K562 (cell line): ENCODE results near the gene CLEC10A. TPM values are rescaled to one million over a fixed set of nuclear protein-coding genes. Genes with fewer than 3 reads are reported as not detected.

ENCODE experiments used
- ATAC-seq: fragments of 200-7000 bp; cut with Tn5 transposase; 3 replicates; pipeline ENCODE4 v1.9.1; 2020; ENCODE audit warnings: moderate library complexity
- BruUV-seq: library from RNA; stranded (reverse); fragments of 400-500 nt; replicated peaks from 2 replicates; lab custom pipeline; 2021; lab: Mats Ljungman, UMichigan
- CTCF ChIA-PET: fragments of 300-600 bp; formaldehyde crosslinking; extraction: SDS; loops from one replicate; lab custom pipeline; 2021; ENCODE audit warnings: low intra/inter-chr PET ratio; lab: Yijun Ruan, JAX
- POLR2A ChIA-PET: fragments of 300-600, 350-650 bp; sonication (Branson Sonifier 250); formaldehyde crosslinking; extraction: SDS; loops from one replicate; lab custom pipeline; 2021; ENCODE audit warnings: antibody characterized with exemption, inconsistent platforms; lab: Yijun Ruan, JAX
- DNase-seq, 4 experiments: peaks; one replicate each; pipeline versions ENCODE4 v3.0.0 to v3.0.0-alpha.2; 2011 to 2018; ENCODE audit warnings: low spot score in 3 of 4, mixed read lengths in 3 of 4; ENCODE audit errors: extremely low read depth in 1 of 4
- FAIRE-seq: peaks from 2 replicates; lab custom pipeline; 2011; peaks lifted over from hg19 to GRCh38; lab: Jason Lieb, UNC
- H2AFZ ChIP-seq: 2 replicates; pipeline ENCODE4 v1.6.0; 2011; ENCODE audit warnings: low read depth, low read length, control low read depth, inconsistent platforms
- H3K27ac ChIP-seq: fragments of 200-600 bp; 3 replicates; pipeline ENCODE4 v1.8.0; 2011; ENCODE audit warnings: low read depth, mild to moderate bottlenecking, control low read depth, inconsistent platforms, low read length, moderate library complexity, mixed read lengths; ENCODE audit errors: extremely low read depth
- H3K27me3 ChIP-seq, 2 experiments: fragments of 300-600 bp in 1 of 2; 2 replicates in 1 of 2; 3 replicates in 1 of 2; pipeline versions ENCODE4 v1.6.0 to v1.8.0; 2011; ENCODE audit warnings: inconsistent platforms in 2 of 2, low read length in 2 of 2, mild to moderate bottlenecking in 1 of 2, mixed read lengths in 1 of 2, moderate library complexity in 1 of 2; ENCODE audit not compliant: control insufficient read depth in 2 of 2, insufficient read depth in 2 of 2
- H3K36me3 ChIP-seq: fragments of 300-600 bp; 3 replicates; pipeline ENCODE4 v1.8.0; 2011; ENCODE audit warnings: mild to moderate bottlenecking, low read length, inconsistent platforms; ENCODE audit not compliant: control insufficient read depth, insufficient read depth
- H3K4me1 ChIP-seq, 2 experiments: fragments of 200-600 bp in 1 of 2; replicated peaks in 1 of 2; 2 replicates in 1 of 2; 3 replicates in 1 of 2; pipeline versions ENCODE4 v1.5.1 to v1.8.0; 2011; ENCODE audit warnings: inconsistent platforms in 2 of 2, low read length in 2 of 2, mild to moderate bottlenecking in 1 of 2, mixed read lengths in 1 of 2, moderate library complexity in 1 of 2; ENCODE audit not compliant: control insufficient read depth in 2 of 2, insufficient read depth in 2 of 2
- H3K4me2 ChIP-seq: 2 replicates; pipeline ENCODE4 v1.6.1; 2011; ENCODE audit warnings: low read length, control low read depth, inconsistent platforms, mixed read lengths; ENCODE audit not compliant: insufficient read depth
- H3K4me3 ChIP-seq: fragments of 200-600 bp; sonication (generic), shearing (Covaris generic); 2 replicates; pipeline ENCODE4 v1.5.1; 2016; ENCODE audit warnings: control low read depth, inconsistent platforms
- H3K79me2 ChIP-seq: fragments of 200-600 bp; 3 replicates; pipeline ENCODE4 v1.8.0; 2011; ENCODE audit warnings: low read length, inconsistent platforms; ENCODE audit not compliant: control insufficient read depth, insufficient read depth
- H3K9ac ChIP-seq, 2 experiments: 2 replicates each; pipeline versions ENCODE4 v1.6.0 to v1.6.1; 2011; ENCODE audit warnings: low read depth in 2 of 2, low read length in 2 of 2, control low read depth in 1 of 2, inconsistent platforms in 1 of 2, mild to moderate bottlenecking in 1 of 2, mixed read lengths in 1 of 2; ENCODE audit not compliant: insufficient read depth in 1 of 2
- H3K9me1 ChIP-seq: one replicate; pipeline ENCODE4 v1.6.0; 2011; ENCODE audit warnings: inconsistent platforms, mild to moderate bottlenecking, low read length, moderate library complexity; ENCODE audit not compliant: control insufficient read depth, insufficient read depth
- H3K9me3 ChIP-seq: replicated peaks from 2 replicates; pipeline ENCODE4 v1.5.1; 2011; ENCODE audit warnings: low read depth, low read length, inconsistent platforms; ENCODE audit not compliant: control insufficient read depth, insufficient read depth
- H4K20me1 ChIP-seq: replicated peaks from 2 replicates; pipeline ENCODE4 v1.6.1; 2011; ENCODE audit warnings: low read length, inconsistent platforms, mixed read lengths; ENCODE audit not compliant: control insufficient read depth, insufficient read depth
- ETV5 ChIP-seq: sonication (generic); formaldehyde crosslinking; IDR thresholded peaks from 2 replicates; pipeline ENCODE4 v1.4.0; 2020; ENCODE audit warnings: low read depth, mild to moderate bottlenecking, missing genetic modification reagents
- MAFF ChIP-seq: IDR thresholded peaks from 2 replicates; pipeline ENCODE4 v1.6.1; 2012; ENCODE audit warnings: low read length, improper control_type of control experiment
- U2AF2 ChIP-seq: fragments of 200-400 bp; formaldehyde crosslinking; optimal IDR thresholded peaks from 2 replicates; pipeline ENCODE3; 2017; ENCODE audit warnings: low read depth, mild to moderate bottlenecking, low read length
- ZFPM2 ChIP-seq: fragments of 250-450 bp; sonication (Bioruptor Pico); IDR thresholded peaks from 2 replicates; pipeline ENCODE4 v1.5.1; 2022; ENCODE audit warnings: mild to moderate bottlenecking
- ZNF277 ChIP-seq: fragments of 250-450 bp; sonication (Bioruptor Pico); IDR thresholded peaks from 2 replicates; pipeline ENCODE4 v1.8.0; 2022; ENCODE audit warnings: inconsistent platforms, mild to moderate bottlenecking, moderate library complexity, borderline replicate concordance
- ZNF431 ChIP-seq: sonication (generic); formaldehyde crosslinking; IDR thresholded peaks from 2 replicates; pipeline ENCODE4 v1.8.0; 2022; ENCODE audit warnings: mild to moderate bottlenecking, missing genetic modification reagents
- WGBS: fragments of 100-300 bp; shearing (Covaris generic); methylation state at CpG from one replicate; pipeline ENCODE4 v1.1.6; 2016; ENCODE audit warnings: low coverage, mixed read lengths; ENCODE audit not compliant: insufficient coverage; ENCODE audit errors: missing lambda C conversion rate; 5-methylcytosine and 5-hydroxymethylcytosine counted together
- in situ Hi-C: fragments of 300-500 bp; cut with MboI; formaldehyde crosslinking; loops from 4 replicates; pipeline ENCODE4 v1.15.0; 2018; ENCODE audit warnings: inconsistent platforms, mixed read lengths
- intact Hi-C: fragments of 100-400 bp; cut with micrococcal nuclease; formaldehyde crosslinking; loops from 2 replicates; pipeline ENCODE4 v1.14.2; 2022
- polyA plus RNA-seq, 8 experiments: library from polyadenylated mRNA; depleted of rRNA in 4 of 8; stranded (reverse) in 5 of 8; unstranded in 3 of 8; fragments of >200 nt; fragmentation: Nextera tagmentation in 2 of 8; fragmentation: Illumina TruSeq in 1 of 8; extraction: Ambion mirVana in 2 of 8; extraction: Trizol in 1 of 8; gene quantifications; 2 replicates each; pipeline versions ENCODE4 v1.2.1 to v1.2.3, GENCODE V29; 2011 to 2014; ENCODE audit warnings: inconsistent platforms in 1 of 8, missing spikeins in 1 of 8
- total RNA-seq, 7 experiments: library from RNA; depleted of rRNA in 6 of 7; stranded (reverse); fragments of >200 nt in 6 of 7; fragmentation: Illumina TruSeq in 2 of 7; extraction: Trizol in 2 of 7; gene quantifications; 2 replicates each; pipeline versions ENCODE4 v1.2.1 to v1.2.3, GENCODE V29; 2011 to 2021; ENCODE audit warnings: low replicate concordance in 1 of 7

The CLEC10A gene
- total and polyA plus RNA-seq, 9 of the 15 experiments (the other 6 are each of a cell fraction or from before 2014, with no cell fraction given): 0.04 to 0.11 (median 0.05) TPM; not detected in 6

- Histone ChIP-seq H3K9ac (no peak overlapping the region), H3K27me3 (peaks cover 0 to 40% of the 10 kb centered on the region in 2 experiments; a peak in 4 of 5 replicates)
- 0% methylated on average over 5 of the region's 5 CpGs for WGBS
- POLR2A ChIA-PET: no interaction called here
- intact Hi-C loops: no loop called here
- TF ChIP-seq MAFF (no peak), ZNF277 (CRISPR knock-in tag) (no peak), ZNF431 (no peak), ZFPM2 (CRISPR knock-in tag) (no peak)
- TF ChIP-seq, all 486 proteins: peak for 0
- DNase-seq: no peak
- Histone ChIP-seq H3K9me3 (no peaks in the 10 kb centered on the region), H3K4me1 (no peaks in the 10 kb centered on the region; a peak in 1 of 5 replicates), H3K79me2 (no peaks in the 10 kb centered on the region), H3K4me2 (no peak overlapping the region), H4K20me1 (no peaks in the 10 kb centered on the region), H2AFZ (no peak overlapping the region), H3K4me3 (no peak overlapping the region), H3K27ac (no peak overlapping the region), H3K36me3 (no peaks in the 10 kb centered on the region), H3K9me1 (no peaks in the 10 kb centered on the region)
- no peak for ATAC-seq
- no TSS peak for BruUV-seq
- CTCF ChIA-PET: no interaction called here
- in situ Hi-C loops: no loop called here
- no peak for FAIRE-seq
Observed at GRCh38 chr17:7124923-7125322, 44.9 kb upstream of the CLEC10A start.

- peaks cover 0 to 39% of the 10 kb centered on the region in 2 experiments; a peak in 3 of 5 replicates for H3K27me3 ChIP-seq
- H3K9ac ChIP-seq: no peak overlapping the region
- TF ChIP-seq U2AF2 (no peak), ETV5 (no peak)
- intact Hi-C loops: no loop called here
- no peak overlapping the region for H3K4me3 ChIP-seq
- no peaks in the 10 kb centered on the region for H4K20me1 ChIP-seq
- no peaks in the 10 kb centered on the region; a peak in 1 of 5 replicates for H3K4me1 ChIP-seq
- H3K27ac ChIP-seq: no peak overlapping the region
- H3K4me2 ChIP-seq: no peak overlapping the region
- H3K9me3 ChIP-seq: no peaks in the 10 kb centered on the region
- no peaks in the 10 kb centered on the region for H3K79me2 ChIP-seq
- no peak overlapping the region for H2AFZ ChIP-seq
- POLR2A ChIA-PET: no interaction called here
- 0% methylated on average over 4 of the region's 4 CpGs for WGBS
- no peaks in the 10 kb centered on the region for H3K9me1 ChIP-seq
- FAIRE-seq (no peak), ATAC-seq (no peak), DNase-seq (no peak)
- CTCF ChIA-PET: no interaction called here
- no TSS peak for BruUV-seq
- in situ Hi-C loops: no loop called here
- H3K36me3 ChIP-seq: no peaks in the 10 kb centered on the region
Observed at GRCh38 chr17:7123844-7124243, 43.8 kb upstream of the CLEC10A start.
